Coronary artery (tissue), 2 donors: Measurements from ENCODE around the gene RYR1.

ENCODE experiments used
- DNase-seq: peaks from one replicate; pipeline ENCODE4 v3.0.0-alpha.2; 2017; ENCODE audit warnings: low spot score
- H3K27ac ChIP-seq, 2 donors: fragments of 200-600 bp; sonication (generic); one replicate each; pipeline ENCODE4 v1.5.1; 2016 to 2019
- H3K4me3 ChIP-seq: fragments of 200-600 bp; sonication (generic); 2 replicates; pipeline ENCODE4 v1.5.1; 2016; ENCODE audit warnings: mild to moderate bottlenecking, moderate library complexity
- CTCF ChIP-seq: fragments of 200-600 bp; sonication (generic); IDR thresholded peaks from one replicate; pipeline ENCODE4 v1.5.1; 2019; ENCODE audit warnings: antibody characterized with exemption

RYR1 gene

GRCh38 chr19:38451036-38451435 lies 17.5 kb downstream of the RYR1 start:
- no peak for DNase-seq
- Histone ChIP-seq H3K27ac (no peak overlapping the region), H3K4me3 (no peak overlapping the region)
- TF ChIP-seq CTCF = no peak

- DNase-seq = no peak
- Histone ChIP-seq H3K27ac (no peak overlapping the region), H3K4me3 (no peak overlapping the region)
- TF ChIP-seq CTCF = no peak
Observed at GRCh38 chr19:38451629-38452028, 18.1 kb downstream of the RYR1 start.

GRCh38 chr19:38452430-38453366 lies 19.2 kb downstream of the RYR1 start:
- no peak for DNase-seq
- no peak overlapping the region for H3K4me3 ChIP-seq
- TF ChIP-seq CTCF = no peak
- H3K27ac ChIP-seq = no peak overlapping the region

GRCh38 chr19:38453596-38453995 lies 20.1 kb downstream of the RYR1 start:
- no peak for TF ChIP-seq CTCF
- Histone ChIP-seq H3K4me3 (no peak overlapping the region), H3K27ac (no peak overlapping the region)
- DNase-seq = no peak

- TF ChIP-seq CTCF = no peak
- H3K4me3 ChIP-seq = no peak overlapping the region
- DNase-seq = no peak
- H3K27ac ChIP-seq = no peak overlapping the region
Observed at GRCh38 chr19:38455031-38455430, 21.5 kb downstream of the RYR1 start.

GRCh38 chr19:38457202-38457601 lies 23.7 kb downstream of the RYR1 start:
- no peak for DNase-seq
- Histone ChIP-seq H3K27ac (no peak overlapping the region), H3K4me3 (no peak overlapping the region)
- TF ChIP-seq CTCF = no peak

- DNase-seq = no peak
- no peak overlapping the region for H3K27ac ChIP-seq
- TF ChIP-seq CTCF = no peak
- H3K4me3 ChIP-seq = no peak overlapping the region
Observed at GRCh38 chr19:38457690-38458405, 24.4 kb downstream of the RYR1 start.
